HFFc6 (cell line): ENCODE results near the gene ZNF70. TPM values are rescaled to one million over a fixed set of nuclear protein-coding genes. Genes with fewer than 3 reads are reported as not detected.
A peak's percentile ranks its signal among the peaks of the same experiment; 100 is the strongest.

Experiments used
- DNase-seq: peaks from one replicate; pipeline ENCODE4 v3.0.0-alpha.2; 2018
- H3K27ac Mint-ChIP-seq: 2 replicates; pipeline ENCODE4 v1.8.0; 2020; ENCODE audit warnings: mild to moderate bottlenecking, mixed read lengths
- H3K27me3 Mint-ChIP-seq: 2 replicates; pipeline ENCODE4 v1.8.0; 2021; ENCODE audit warnings: mild to moderate bottlenecking, moderate library complexity, mixed read lengths; ENCODE audit not compliant: insufficient read depth
- H3K36me3 Mint-ChIP-seq: 2 replicates; pipeline ENCODE4 v1.8.0; 2021; ENCODE audit warnings: low read depth, mixed read lengths
- H3K4me1 Mint-ChIP-seq: 2 replicates; pipeline ENCODE4 v1.8.0; 2020; ENCODE audit warnings: low read depth, mixed read lengths
- H3K4me3 Mint-ChIP-seq: 2 replicates; pipeline ENCODE4 v1.8.0; 2020; ENCODE audit warnings: mild to moderate bottlenecking, moderate library complexity, mixed read lengths
- H3K9me3 Mint-ChIP-seq: 2 replicates; pipeline ENCODE4 v1.8.0; 2020; ENCODE audit warnings: mild to moderate bottlenecking, mixed read lengths
- total RNA-seq, 6 experiments: library from RNA; stranded (reverse); fragmentation: NEBNext Ultra II Directional; extraction: Animal tissue kit (Norgen Biotek cat#: 25700); gene quantifications; 2 replicates in 1 of 6; 3 replicates in 5 of 6; pipeline ENCODE4 v1.2.3, GENCODE V29; 2021
- TF ChIP-seq, protein P1 (sequence below): fragments of 200-600 bp; sonication (generic); IDR thresholded peaks from 2 replicates; pipeline ENCODE4 v1.5.0; 2021; ENCODE audit warnings: antibody characterized with exemption, mild to moderate bottlenecking

Gene ZNF70
- total RNA-seq, 6 experiments from 2014 or later, result 6.0 to 7.0 (median 6.4) TPM

DNA sequence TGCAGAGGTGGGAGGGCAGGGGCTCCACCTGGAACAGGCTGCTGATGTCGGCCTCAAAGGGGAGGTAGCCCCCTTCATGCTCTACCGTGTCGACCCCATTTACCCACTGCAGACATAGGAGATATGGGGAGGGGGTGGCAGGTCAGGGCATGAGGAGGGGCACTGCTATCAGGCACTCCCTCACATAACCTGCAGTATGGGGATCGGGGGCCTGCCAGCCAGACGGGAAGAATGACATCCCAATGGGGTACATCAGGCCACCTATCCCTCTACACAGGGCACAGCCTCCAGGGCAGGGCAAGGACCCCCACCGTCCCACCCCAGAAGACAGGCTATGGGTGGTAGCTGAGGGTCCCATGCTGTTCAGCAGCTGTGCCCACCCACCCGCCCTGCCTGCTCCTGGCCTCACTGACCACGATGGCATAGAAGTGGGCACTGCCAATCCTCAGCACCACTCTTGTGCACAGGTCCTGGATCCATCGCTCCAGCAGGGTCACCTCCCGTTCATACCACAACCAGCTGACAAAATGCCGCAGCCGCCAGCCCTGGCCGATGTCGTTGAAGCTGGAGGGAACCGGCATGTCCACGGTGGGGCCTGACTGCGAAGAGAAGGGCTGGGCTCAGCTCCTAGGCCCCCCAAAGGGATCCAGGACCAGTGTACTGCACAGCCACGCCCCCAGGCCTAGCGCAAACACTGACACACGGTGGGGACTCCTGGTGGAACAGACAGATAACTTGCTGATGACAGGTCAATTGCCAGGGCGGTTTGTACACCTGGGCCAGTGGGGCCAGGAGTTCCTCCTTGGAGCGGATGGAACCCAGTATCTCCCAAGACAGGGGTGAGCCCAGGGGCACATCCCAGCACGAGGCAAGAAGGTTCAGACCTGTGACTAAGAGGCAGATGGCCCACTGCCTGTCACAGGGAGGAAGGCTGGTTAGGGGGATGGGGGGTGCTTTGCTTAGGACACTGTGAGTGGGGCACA lies 36.0 kb downstream of the ZNF70 start:
- 0 out of 2 replicates have a peak overlapping the region, but pooled peaks have one; percentile 22 for H3K4me3 Mint-ChIP-seq
- H3K36me3 Mint-ChIP-seq, result peaks cover 17% of the 10 kb centered on the region

DNA sequence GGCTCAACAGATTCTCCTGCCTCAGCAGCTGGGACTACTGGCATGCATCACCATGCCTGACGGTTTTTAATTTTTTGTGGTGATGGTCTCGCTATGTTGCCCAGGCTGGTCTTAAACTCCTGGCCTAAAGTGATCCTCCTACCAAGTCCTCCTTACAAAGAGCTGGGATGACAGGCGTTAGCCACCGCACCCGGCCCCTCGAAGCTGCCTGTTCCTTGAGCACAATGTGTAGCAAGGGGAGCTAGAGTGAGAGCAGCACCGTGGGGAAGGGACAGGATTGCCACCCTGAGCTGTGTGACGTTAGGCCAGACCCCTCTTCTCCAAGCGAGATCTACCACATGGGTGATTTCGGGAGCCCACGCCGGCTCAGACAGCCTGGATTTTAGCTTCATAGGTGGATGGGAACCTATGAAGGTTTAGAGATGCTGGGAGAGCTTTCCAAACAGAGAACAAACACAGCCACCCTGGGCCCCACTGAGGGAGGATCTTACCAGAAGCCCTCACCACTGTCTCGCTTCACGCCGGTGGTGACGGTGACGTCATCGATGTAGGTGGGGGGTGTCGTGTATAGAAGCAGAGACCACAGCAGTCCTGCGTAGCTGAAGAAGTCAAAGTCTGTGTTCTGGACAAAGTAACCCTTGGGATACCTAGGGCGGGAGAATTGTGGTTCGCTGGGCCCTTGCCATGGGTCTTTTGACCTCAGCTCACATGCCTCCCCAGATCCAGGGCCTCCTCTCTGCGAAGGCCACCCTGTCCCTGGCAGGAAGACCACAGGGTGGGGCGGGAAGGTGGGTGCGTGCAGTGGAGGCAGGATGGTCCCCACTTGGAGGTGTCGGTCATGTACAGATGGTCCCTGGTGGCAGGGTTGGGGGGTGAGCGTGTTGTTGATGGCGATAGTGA lies 37.0 kb downstream of the ZNF70 start:
- Mint-ChIP-seq H3K36me3 (peaks cover 17% of the 10 kb centered on the region), H3K4me1 (peaks cover 14% of the 10 kb centered on the region), H3K27me3 (peaks cover 2% of the 10 kb centered on the region; the same call in 1 of the 2 replicates), H3K9me3 (no peaks in the 10 kb centered on the region), H3K27ac (no peak overlapping the region), H3K4me3 (no peak overlapping the region)
- TF ChIP-seq, protein P1, sequence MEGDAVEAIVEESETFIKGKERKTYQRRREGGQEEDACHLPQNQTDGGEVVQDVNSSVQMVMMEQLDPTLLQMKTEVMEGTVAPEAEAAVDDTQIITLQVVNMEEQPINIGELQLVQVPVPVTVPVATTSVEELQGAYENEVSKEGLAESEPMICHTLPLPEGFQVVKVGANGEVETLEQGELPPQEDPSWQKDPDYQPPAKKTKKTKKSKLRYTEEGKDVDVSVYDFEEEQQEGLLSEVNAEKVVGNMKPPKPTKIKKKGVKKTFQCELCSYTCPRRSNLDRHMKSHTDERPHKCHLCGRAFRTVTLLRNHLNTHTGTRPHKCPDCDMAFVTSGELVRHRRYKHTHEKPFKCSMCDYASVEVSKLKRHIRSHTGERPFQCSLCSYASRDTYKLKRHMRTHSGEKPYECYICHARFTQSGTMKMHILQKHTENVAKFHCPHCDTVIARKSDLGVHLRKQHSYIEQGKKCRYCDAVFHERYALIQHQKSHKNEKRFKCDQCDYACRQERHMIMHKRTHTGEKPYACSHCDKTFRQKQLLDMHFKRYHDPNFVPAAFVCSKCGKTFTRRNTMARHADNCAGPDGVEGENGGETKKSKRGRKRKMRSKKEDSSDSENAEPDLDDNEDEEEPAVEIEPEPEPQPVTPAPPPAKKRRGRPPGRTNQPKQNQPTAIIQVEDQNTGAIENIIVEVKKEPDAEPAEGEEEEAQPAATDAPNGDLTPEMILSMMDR, result no peak
- no peak for DNase-seq

More for the DNA sequence above, 36.0 kb downstream of the ZNF70 start:
- no peak for DNase-seq
- H3K4me1 Mint-ChIP-seq, result 0 out of 2 replicates have a peak, but pooled peaks cover 4% of the 10 kb centered on the region
- no peaks in the 10 kb centered on the region for H3K9me3 Mint-ChIP-seq
- no peak overlapping the region for H3K27ac Mint-ChIP-seq
- TF ChIP-seq, protein P1, result no peak
- H3K27me3 Mint-ChIP-seq, result peaks cover 2% of the 10 kb centered on the region; the same call in 1 of the 2 replicates

GRCh38 chr22:23712256-23712655 lies 38.7 kb downstream of the ZNF70 start:
- Mint-ChIP-seq H3K4me3 (no peak overlapping the region), H3K4me1 (peaks cover 13% of the 10 kb centered on the region), H3K36me3 (peaks cover 28% of the 10 kb centered on the region), H3K27ac (no peak overlapping the region), H3K9me3 (no peaks in the 10 kb centered on the region), H3K27me3 (no peaks in the 10 kb centered on the region)
- DNase-seq, result no peak
- TF ChIP-seq, protein P1, result no peak

- no peaks in the 10 kb centered on the region for H3K9me3 Mint-ChIP-seq
- peaks cover 51% of the 10 kb centered on the region for H3K36me3 Mint-ChIP-seq
- H3K4me1 Mint-ChIP-seq, result peaks cover 13% of the 10 kb centered on the region
- H3K27ac Mint-ChIP-seq, result peak overlapping the region; percentile 25
- DNase-seq, result peak; percentile 45
- H3K4me3 Mint-ChIP-seq, result no peak overlapping the region
- no peaks in the 10 kb centered on the region for H3K27me3 Mint-ChIP-seq
- TF ChIP-seq, protein P1, result no peak
These were observed 41.8 kb downstream of the ZNF70 start for GRCh38 chr22:23709107-23709506.

GRCh38 chr22:23708270-23708669 lies 42.6 kb downstream of the ZNF70 start:
- H3K36me3 Mint-ChIP-seq, result peaks cover 46% of the 10 kb centered on the region
- no peak overlapping the region for H3K4me3 Mint-ChIP-seq
- H3K27ac Mint-ChIP-seq, result no peak overlapping the region

More at GRCh38 chr22:23708270-23708669, 42.6 kb downstream of the ZNF70 start:
- DNase-seq, result no peak
- TF ChIP-seq, protein P1, result no peak
- Mint-ChIP-seq H3K4me1 (peaks cover 13% of the 10 kb centered on the region), H3K27me3 (no peaks in the 10 kb centered on the region), H3K9me3 (no peaks in the 10 kb centered on the region)
